Iris pigment epithelial cell (primary cell): ENCODE measurements around the gene CLDN34.

ENCODE experiments used
- DNase-seq: peaks from one replicate; pipeline ENCODE4 v3.0.0-alpha.2; 2011; ENCODE audit warnings: low read depth

The CLDN34 gene

GRCh38 chrX:9980927-9981326, 13.8 kb downstream of the CLDN34 start:
- DNase-seq: no peak

- DNase-seq: no peak
Observed at GRCh38 chrX:9983441-9983840, 16.3 kb downstream of the CLDN34 start.

- DNase-seq: no peak
Observed at GRCh38 chrX:9983846-9984245, 16.7 kb downstream of the CLDN34 start.

GRCh38 chrX:9988762-9989161, 21.6 kb downstream of the CLDN34 start:
- DNase-seq: peak; percentile 19

- no peak for DNase-seq
Observed at GRCh38 chrX:9992061-9992460, 24.9 kb downstream of the CLDN34 start.

GRCh38 chrX:9992724-9993123, 25.6 kb downstream of the CLDN34 start:
- DNase-seq: no peak

- peak; percentile 71 for DNase-seq
Observed at GRCh38 chrX:9995855-9996339, 28.7 kb downstream of the CLDN34 start.

- no peak for DNase-seq
Observed at GRCh38 chrX:9997041-9997440, 29.9 kb downstream of the CLDN34 start.

GRCh38 chrX:9997524-9997923, 30.4 kb downstream of the CLDN34 start:
- DNase-seq: no peak

- DNase-seq: no peak
Observed at GRCh38 chrX:10001496-10001895, 34.3 kb downstream of the CLDN34 start.

GRCh38 chrX:10004832-10005475, 37.8 kb downstream of the CLDN34 start:
- no peak for DNase-seq

- peak; percentile 62 for DNase-seq
Observed at GRCh38 chrX:10006086-10006485, 38.9 kb downstream of the CLDN34 start.

GRCh38 chrX:10006770-10007169, 39.6 kb downstream of the CLDN34 start:
- no peak for DNase-seq

- peak; percentile 71 for DNase-seq
Observed at GRCh38 chrX:10007621-10008020, 40.5 kb downstream of the CLDN34 start.

GRCh38 chrX:10008483-10009056, 41.4 kb downstream of the CLDN34 start:
- peak; percentile 68 for DNase-seq

GRCh38 chrX:10009741-10010140, 42.6 kb downstream of the CLDN34 start:
- DNase-seq: no peak

GRCh38 chrX:10010686-10011085, 43.5 kb downstream of the CLDN34 start:
- peak; percentile 85 for DNase-seq

- DNase-seq: peak; percentile 46
Observed at GRCh38 chrX:10011261-10011931, 44.2 kb downstream of the CLDN34 start.

GRCh38 chrX:10011991-10012390, 44.8 kb downstream of the CLDN34 start:
- DNase-seq: peak; percentile 39

- DNase-seq: peak; percentile 91
Observed at GRCh38 chrX:10014462-10015354, 47.5 kb downstream of the CLDN34 start.

GRCh38 chrX:10015355-10015722, 48.2 kb downstream of the CLDN34 start:
- no peak for DNase-seq
